SU-DHL-6 (cell line): Measurements from ENCODE around the gene SLC22A3.
"Not testable (repeated sequence)": the region's sequence is repeated elsewhere in the genome, so short reads cannot be mapped to it uniquely, and the experiment has no call there.

Experiments
- H2AFZ ChIP-seq: fragments of 200-600 bp; sonication (generic); 2 replicates; pipeline ENCODE4 v1.6.1; 2014; ENCODE audit warnings: low read depth, mild to moderate bottlenecking, moderate library complexity, mixed read lengths, antibody characterized with exemption, low read length; ENCODE audit not compliant: severe bottlenecking
- H3F3A ChIP-seq: fragments of 200-600 bp; shearing (Covaris generic); 2 replicates; pipeline ENCODE4 v1.6.0; 2016; ENCODE audit warnings: antibody characterized with exemption, mild to moderate bottlenecking; ENCODE audit not compliant: insufficient read depth
- H3K27ac ChIP-seq: fragments of 200-600 bp; sonication (generic); 2 replicates; pipeline ENCODE4 v1.5.1; 2016; ENCODE audit warnings: low read depth, mild to moderate bottlenecking, low read length, moderate library complexity, mixed read lengths
- H3K27me3 ChIP-seq: fragments of 200-600 bp; sonication (generic), shearing (Covaris generic); 2 replicates; pipeline ENCODE4 v1.6.0; 2014; ENCODE audit warnings: mild to moderate bottlenecking, low read length
- H3K36me3 ChIP-seq: fragments of 200-600 bp; sonication (generic); 2 replicates; pipeline ENCODE4 v1.6.1; 2014; ENCODE audit warnings: mild to moderate bottlenecking, low read length, mixed read lengths
- H3K4me2 ChIP-seq: fragments of 300-600, 200-600 bp; shearing (Covaris generic), sonication (generic); 2 replicates; pipeline ENCODE4 v1.6.0; 2014; ENCODE audit warnings: low read length, low read depth, mild to moderate bottlenecking; ENCODE audit not compliant: poor library complexity, severe bottlenecking
- H3K4me3 ChIP-seq: fragments of 200-600 bp; sonication (generic); 2 replicates; pipeline ENCODE4 v1.5.1; 2014; ENCODE audit warnings: antibody characterized with exemption, low read length, mild to moderate bottlenecking, mixed read lengths; ENCODE audit not compliant: insufficient read depth, poor library complexity, severe bottlenecking
- H3K79me2 ChIP-seq: fragments of 200-600 bp; sonication (generic); 2 replicates; pipeline ENCODE4 v1.6.1; 2014; ENCODE audit warnings: mild to moderate bottlenecking, low read length, moderate library complexity; ENCODE audit not compliant: insufficient read depth
- H3K9ac ChIP-seq: fragments of 200-600 bp; sonication (generic); 2 replicates; pipeline ENCODE4 v1.7.0; 2014; ENCODE audit warnings: mild to moderate bottlenecking, low read length
- H3K9me2 ChIP-seq: fragments of 200-600 bp; sonication (generic); replicated peaks from 2 replicates; pipeline ENCODE4 v1.6.1; 2014; ENCODE audit warnings: low read length; ENCODE audit not compliant: insufficient read depth
- H3K9me3 ChIP-seq: fragments of 200-600 bp; sonication (generic); 2 replicates; pipeline ENCODE4 v1.6.1; 2014; ENCODE audit warnings: low read length, mixed read lengths; ENCODE audit not compliant: insufficient read depth
- H4K20me1 ChIP-seq: fragments of 200-600 bp; sonication (generic); 2 replicates; pipeline ENCODE4 v1.6.1; 2014; ENCODE audit warnings: low read depth, mild to moderate bottlenecking, antibody characterized with exemption, low read length, moderate library complexity, mixed read lengths
- CTCF ChIP-seq: fragments of 200-600 bp; sonication (generic); IDR thresholded peaks from one replicate; pipeline ENCODE4 v1.5.1; 2017; ENCODE audit warnings: antibody characterized with exemption, mild to moderate bottlenecking, low read length, moderate library complexity; ENCODE audit not compliant: insufficient read depth, poor library complexity, severe bottlenecking
- EZH2phosphoT487 ChIP-seq: fragments of 200-600 bp; sonication (generic), shearing (Covaris generic); conservative IDR thresholded peaks from 2 replicates; pipeline ENCODE4 v1.6.1; 2018; ENCODE audit warnings: mild to moderate bottlenecking, antibody characterized with exemption, low read length, moderate library complexity, mixed read lengths

Gene SLC22A3

GRCh38 chr6:160301339-160301738 lies 46.8 kb upstream of the SLC22A3 start:
- Histone ChIP-seq H3F3A (no peaks in the 10 kb centered on the region), H4K20me1 (no peaks in the 10 kb centered on the region)

GRCh38 chr6:160302431-160303082 lies 45.6 kb upstream of the SLC22A3 start:
- H3F3A ChIP-seq, H3K79me2 ChIP-seq, H3K4me3 ChIP-seq, H3K9ac ChIP-seq, H3K4me2 ChIP-seq, H3K27ac ChIP-seq, H4K20me1 ChIP-seq, H3K9me2 ChIP-seq, H3K27me3 ChIP-seq, H2AFZ ChIP-seq, H3K9me3 ChIP-seq, H3K36me3 ChIP-seq: not testable (repeated sequence)

More at GRCh38 chr6:160301339-160301738, 46.8 kb upstream of the SLC22A3 start:
- H3K9ac ChIP-seq: no peak overlapping the region
- H3K9me2 ChIP-seq: no peaks in the 10 kb centered on the region
- no peak overlapping the region for H3K27ac ChIP-seq
- H3K9me3 ChIP-seq: no peaks in the 10 kb centered on the region; the same call in 1 of the 2 replicates
- H3K36me3 ChIP-seq: no peaks in the 10 kb centered on the region
- no peak overlapping the region for H3K4me3 ChIP-seq
- no peaks in the 10 kb centered on the region for H3K79me2 ChIP-seq
- H2AFZ ChIP-seq: no peak overlapping the region
- no peaks in the 10 kb centered on the region for H3K27me3 ChIP-seq
- no peak for TF ChIP-seq CTCF
- no peak for TF ChIP-seq EZH2phosphoT487
- H3K4me2 ChIP-seq: no peak overlapping the region

GRCh38 chr6:160303806-160304205 lies 44.4 kb upstream of the SLC22A3 start:
- TF ChIP-seq EZH2phosphoT487 (no peak), CTCF (no peak)
- no peak overlapping the region for H3K4me3 ChIP-seq

GRCh38 chr6:160305926-160306713 lies 42.1 kb upstream of the SLC22A3 start:
- no peaks in the 10 kb centered on the region for H4K20me1 ChIP-seq
- no peak overlapping the region for H3K9ac ChIP-seq

More at GRCh38 chr6:160303806-160304205, 44.4 kb upstream of the SLC22A3 start:
- Histone ChIP-seq H4K20me1 (no peaks in the 10 kb centered on the region), H3K9me3 (no peaks in the 10 kb centered on the region; the same call in 1 of the 2 replicates), H3F3A (no peaks in the 10 kb centered on the region), H3K9ac (no peak overlapping the region), H2AFZ (no peak overlapping the region), H3K9me2 (no peaks in the 10 kb centered on the region), H3K36me3 (no peaks in the 10 kb centered on the region), H3K27me3 (no peaks in the 10 kb centered on the region), H3K4me2 (no peak overlapping the region), H3K27ac (no peak overlapping the region), H3K79me2 (no peaks in the 10 kb centered on the region)

More at GRCh38 chr6:160305926-160306713, 42.1 kb upstream of the SLC22A3 start:
- no peaks in the 10 kb centered on the region; the same call in 1 of the 2 replicates for H3K9me2 ChIP-seq
- no peak overlapping the region for H2AFZ ChIP-seq
- no peaks in the 10 kb centered on the region for H3F3A ChIP-seq
- no peak overlapping the region for H3K27ac ChIP-seq
- TF ChIP-seq CTCF: no peak
- no peak for TF ChIP-seq EZH2phosphoT487
- H3K36me3 ChIP-seq: no peaks in the 10 kb centered on the region
- no peak overlapping the region for H3K4me2 ChIP-seq
- peaks cover 4% of the 10 kb centered on the region; the same call in 1 of the 2 replicates for H3K9me3 ChIP-seq
- no peak overlapping the region for H3K4me3 ChIP-seq
- no peaks in the 10 kb centered on the region for H3K27me3 ChIP-seq
- H3K79me2 ChIP-seq: no peaks in the 10 kb centered on the region
